H1 (cell line): Measurements from ENCODE around the gene PAPOLA. TPM values are rescaled to one million over a fixed set of nuclear protein-coding genes. Genes with fewer than 3 reads are reported as not detected.

Experiments used
- CTCF ChIA-PET: fragments of 300-600 bp; sonication (Branson Sonifier 250); formaldehyde crosslinking; loops from one replicate; lab custom pipeline; 2021; ENCODE audit not compliant: partially characterized antibody; lab: Charles Lee
- POLR2A ChIA-PET: fragments of 300-600 bp; sonication (Branson Sonifier 250); formaldehyde crosslinking; loops from one replicate; lab custom pipeline; 2021; ENCODE audit warnings: inconsistent platforms; ENCODE audit not compliant: partially characterized antibody; lab: Charles Lee
- DNase-seq, 2 experiments: peaks; one replicate each; pipeline versions ENCODE4 v3.0.0 to v3.0.0-alpha.2; 2010 to 2022; ENCODE audit warnings: low spot score in 2 of 2, low read depth in 1 of 2, mixed read lengths in 1 of 2
- FAIRE-seq: peaks from 2 replicates; lab custom pipeline; 2011; peaks lifted over from hg19 to GRCh38; lab: Jason Lieb, UNC
- H2AFZ ChIP-seq: 2 replicates; pipeline ENCODE4 v1.8.1; 2012; ENCODE audit warnings: low read length, inconsistent platforms
- H2AK5ac ChIP-seq: 2 replicates; pipeline ENCODE4 v1.6.1; 2013; ENCODE audit warnings: low read depth, low read length
- H2BK120ac ChIP-seq: replicated peaks from 2 replicates; pipeline ENCODE3; 2013; ENCODE audit warnings: low read depth, low read length, inconsistent platforms
- H2BK12ac ChIP-seq: 2 replicates; pipeline ENCODE4 v1.6.1; 2013; ENCODE audit warnings: low read depth, low read length
- H2BK15ac ChIP-seq: 2 replicates; pipeline ENCODE4 v1.6.1; 2013; ENCODE audit warnings: low read length
- H2BK20ac ChIP-seq: 2 replicates; pipeline ENCODE4 v1.6.1; 2013; ENCODE audit warnings: low read length
- H2BK5ac ChIP-seq: 2 replicates; pipeline ENCODE4 v1.6.1; 2013; ENCODE audit warnings: low read depth, low read length
- H3K14ac ChIP-seq: 2 replicates; pipeline ENCODE4 v1.6.1; 2013; ENCODE audit warnings: inconsistent platforms; ENCODE audit not compliant: insufficient read length
- H3K18ac ChIP-seq: 2 replicates; pipeline ENCODE4 v1.6.1; 2013; ENCODE audit warnings: low read length; ENCODE audit errors: extremely low read depth
- H3K23ac ChIP-seq: 2 replicates; pipeline ENCODE4 v1.6.1; 2013; ENCODE audit warnings: inconsistent platforms; ENCODE audit not compliant: insufficient read length
- H3K23me2 ChIP-seq: 2 replicates; pipeline ENCODE4 v1.6.1; 2013; ENCODE audit warnings: low read depth, low read length
- H3K27ac ChIP-seq: 2 replicates; pipeline ENCODE4 v1.6.1; 2011; ENCODE audit warnings: low read depth, low read length, inconsistent platforms
- H3K27me3 ChIP-seq, 4 experiments: replicated peaks in 1 of 4; 1 replicate in 1 of 4; 2 replicates in 3 of 4; pipeline versions ENCODE4 v1.6.1 to v1.8.1; 2011 to 2013; ENCODE audit warnings: low read length in 3 of 4, mild to moderate bottlenecking in 3 of 4, inconsistent platforms in 2 of 4, mixed read lengths in 2 of 4, moderate library complexity in 1 of 4; ENCODE audit not compliant: control insufficient read depth in 3 of 4, insufficient read depth in 3 of 4; ENCODE audit errors: extremely low read depth in 1 of 4
- H3K36me3 ChIP-seq, 4 experiments: 2 replicates each; pipeline versions ENCODE4 v1.6.1 to v1.8.1; 2011 to 2013; ENCODE audit warnings: mild to moderate bottlenecking in 4 of 4, low read length in 3 of 4, moderate library complexity in 2 of 4, control low read depth in 1 of 4, inconsistent platforms in 1 of 4; ENCODE audit not compliant: insufficient read depth in 4 of 4, control insufficient read depth in 2 of 4
- H3K4ac ChIP-seq: replicated peaks from 2 replicates; pipeline ENCODE3; 2013; ENCODE audit warnings: low read length, low read depth, mixed read lengths, inconsistent platforms; ENCODE audit not compliant: insufficient read length
- H3K4me1 ChIP-seq, 4 experiments: replicated peaks in 1 of 4; 1 replicate in 1 of 4; 2 replicates in 3 of 4; pipeline versions ENCODE4 v1.6.1 to v1.8.1; 2011 to 2013; ENCODE audit warnings: low read length in 3 of 4, inconsistent platforms in 2 of 4, mixed read lengths in 1 of 4; ENCODE audit not compliant: insufficient read depth in 4 of 4, control insufficient read depth in 3 of 4
- H3K4me2 ChIP-seq, 2 experiments: 2 replicates each; pipeline versions ENCODE4 v1.6.1 to v1.8.1; 2011 to 2013; ENCODE audit warnings: low read depth in 2 of 2, low read length in 2 of 2, control low read depth in 1 of 2, inconsistent platforms in 1 of 2, mild to moderate bottlenecking in 1 of 2; ENCODE audit not compliant: insufficient read depth in 1 of 2
- H3K4me3 ChIP-seq, 4 experiments: fragments of 200-600, 300-600 bp in 1 of 4; sonication (generic), shearing (Covaris generic), sonication (Bioruptor Twin) in 1 of 4; 2 replicates each; pipeline versions ENCODE4 v1.5.1 to v1.8.1; 2011 to 2016; ENCODE audit warnings: low read length in 4 of 4, low read depth in 3 of 4, control low read depth in 2 of 4, inconsistent platforms in 2 of 4, mild to moderate bottlenecking in 2 of 4, mixed read lengths in 1 of 4, moderate library complexity in 1 of 4; ENCODE audit not compliant: insufficient read depth in 2 of 4; ENCODE audit errors: extremely low read depth in 1 of 4
- H3K56ac ChIP-seq: replicated peaks from 2 replicates; pipeline ENCODE3; 2013; ENCODE audit warnings: low read depth, mild to moderate bottlenecking, mixed read lengths, low read length, inconsistent platforms; ENCODE audit not compliant: insufficient read length
- H3K79me1 ChIP-seq: 2 replicates; pipeline ENCODE4 v1.6.1; 2013; ENCODE audit warnings: low read depth, low read length, control low read depth
- H3K79me2 ChIP-seq, 2 experiments: 2 replicates each; pipeline versions ENCODE4 v1.6.1 to v1.8.1; 2012 to 2013; ENCODE audit warnings: low read length in 2 of 2, mild to moderate bottlenecking in 2 of 2, inconsistent platforms in 1 of 2; ENCODE audit not compliant: insufficient read depth in 2 of 2, control insufficient read depth in 1 of 2
- H3K9ac ChIP-seq, 4 experiments: replicated peaks in 1 of 4; 1 replicate in 1 of 4; 2 replicates in 3 of 4; pipeline versions ENCODE4 v1.6.1 to v1.8.1; 2011 to 2013; ENCODE audit warnings: low read depth in 3 of 4, low read length in 3 of 4, control low read depth in 2 of 4, mild to moderate bottlenecking in 2 of 4, moderate library complexity in 2 of 4, inconsistent platforms in 1 of 4; ENCODE audit errors: extremely low read depth in 1 of 4
- H3K9me3 ChIP-seq, 2 experiments: 2 replicates each; pipeline versions ENCODE4 v1.6.1 to v1.8.1; 2012 to 2013; ENCODE audit warnings: mild to moderate bottlenecking in 2 of 2, moderate library complexity in 2 of 2, control low read depth in 1 of 2, inconsistent platforms in 1 of 2, low read depth in 1 of 2, low read length in 1 of 2, mixed read lengths in 1 of 2; ENCODE audit not compliant: insufficient read depth in 2 of 2
- H4K20me1 ChIP-seq, 2 experiments: replicated peaks in 1 of 2; 2 replicates each; pipeline versions ENCODE3 to v1.8.1; 2011 to 2013; ENCODE audit warnings: inconsistent platforms in 2 of 2, low read length in 2 of 2, mild to moderate bottlenecking in 1 of 2; ENCODE audit not compliant: insufficient read depth in 2 of 2, control insufficient read depth in 1 of 2
- H4K5ac ChIP-seq: 2 replicates; pipeline ENCODE4 v1.6.1; 2013; ENCODE audit warnings: low read length, low read depth, mixed read lengths, inconsistent platforms; ENCODE audit not compliant: insufficient read length
- H4K8ac ChIP-seq: 2 replicates; pipeline ENCODE4 v1.8.0; 2013; ENCODE audit warnings: mild to moderate bottlenecking, moderate library complexity, low read length, inconsistent platforms; ENCODE audit not compliant: insufficient read depth; ENCODE audit errors: extremely low read depth
- H4K91ac ChIP-seq: replicated peaks from 2 replicates; pipeline ENCODE3; 2013; ENCODE audit warnings: low read length, mixed read lengths, inconsistent platforms; ENCODE audit not compliant: insufficient read length
- BCL11A ChIP-seq, 2 experiments: IDR thresholded peaks; one replicate each; pipeline ENCODE4 v1.6.1; 2011; ENCODE audit warnings: low read depth in 2 of 2, low read length in 2 of 2, mild to moderate bottlenecking in 2 of 2
- BRCA1 ChIP-seq: IDR thresholded peaks from 2 replicates; pipeline ENCODE4 v1.6.1; 2012; ENCODE audit warnings: low read depth, low read length, improper control_type of control experiment
- CHD2 ChIP-seq: IDR thresholded peaks from 2 replicates; pipeline ENCODE4 v1.6.1; 2012; ENCODE audit warnings: low read length, improper control_type of control experiment
- EZH2 ChIP-seq: fragments of 200-600 bp; sonication (generic); IDR thresholded peaks from 2 replicates; pipeline ENCODE4 v1.7.1; 2012; ENCODE audit warnings: low read depth, mild to moderate bottlenecking, moderate library complexity, low read length, inconsistent platforms; ENCODE audit not compliant: severe bottlenecking
- FOSL1 ChIP-seq: IDR thresholded peaks from 2 replicates; pipeline ENCODE4 v1.6.1; 2011; ENCODE audit warnings: mild to moderate bottlenecking, low read depth, low read length, moderate library complexity; ENCODE audit not compliant: insufficient read depth
- RBBP5 ChIP-seq: IDR thresholded peaks from 2 replicates; pipeline ENCODE4 v1.7.1; 2012; ENCODE audit warnings: low read depth, mild to moderate bottlenecking, inconsistent platforms, low read length, moderate library complexity, borderline replicate concordance
- SIRT6 ChIP-seq: IDR thresholded peaks from one replicate; pipeline ENCODE4 v1.7.1; 2012; ENCODE audit warnings: low read length, inconsistent platforms
- SP1 ChIP-seq: IDR thresholded peaks from 2 replicates; pipeline ENCODE4 v1.6.1; 2011; ENCODE audit warnings: low read depth, low read length
- SP2 ChIP-seq: IDR thresholded peaks from 2 replicates; pipeline ENCODE4 v1.6.1; 2012; ENCODE audit warnings: mild to moderate bottlenecking, low read length, inconsistent platforms
- SUZ12 ChIP-seq: fragments of 200-600 bp; sonication (generic); IDR thresholded peaks from 2 replicates; pipeline ENCODE4 v1.6.1; 2012; ENCODE audit warnings: mild to moderate bottlenecking, inconsistent platforms, low read length, moderate library complexity, mixed read lengths
- USF2 ChIP-seq: IDR thresholded peaks from 2 replicates; pipeline ENCODE4 v1.6.1; 2011; ENCODE audit warnings: low read length, improper control_type of control experiment
- WGBS, 2 experiments: shearing (Covaris generic) in 1 of 2; methylation state at CpG; one replicate each; pipeline versions ENCODE4 v1.1.6 to v1.1.7; 2013 to 2015; ENCODE audit warnings: low lambda C conversion rate in 2 of 2, mixed read lengths in 2 of 2, inconsistent platforms in 1 of 2, low coverage in 1 of 2, missing lambda C conversion rate in 1 of 2; ENCODE audit not compliant: insufficient replicate concordance in 2 of 2, insufficient coverage in 1 of 2, insufficient read length in 1 of 2; ENCODE audit errors: extremely low coverage in 1 of 2, missing lambda C conversion rate in 1 of 2; 5-methylcytosine and 5-hydroxymethylcytosine counted together
- polyA plus RNA-seq, 7 experiments: library from polyadenylated mRNA; depleted of rRNA in 3 of 7; stranded (reverse) in 5 of 7; unstranded in 2 of 7; fragments of >200 nt in 5 of 7; fragments of 200-250 nt in 2 of 7; gene quantifications; 1 replicate in 5 of 7; 2 replicates in 1 of 7; 4 replicates in 1 of 7; pipeline versions ENCODE4 v1.2.1 to v1.2.3, GENCODE V29; 2011 to 2013; ENCODE audit warnings: missing spikeins in 2 of 7, mixed read lengths in 2 of 7
- total RNA-seq: library from RNA; stranded (reverse); fragmentation: NEBNext Ultra II Directional; extraction: Animal tissue kit (Norgen Biotek cat#: 25700); gene quantifications from 2 replicates; pipeline ENCODE4 v1.2.1, GENCODE V29; 2021
- TF ChIP-seq, protein P1 (sequence below): IDR thresholded peaks from 2 replicates; pipeline ENCODE4 v1.6.1; 2011; ENCODE audit warnings: low read depth, mild to moderate bottlenecking, low read length; ENCODE audit not compliant: insufficient read depth

PAPOLA gene
- total and polyA plus RNA-seq, 2 of the 8 experiments (the other 6 are each of a cell fraction or from before 2014, with no cell fraction given): 163 to 239 TPM

DNA sequence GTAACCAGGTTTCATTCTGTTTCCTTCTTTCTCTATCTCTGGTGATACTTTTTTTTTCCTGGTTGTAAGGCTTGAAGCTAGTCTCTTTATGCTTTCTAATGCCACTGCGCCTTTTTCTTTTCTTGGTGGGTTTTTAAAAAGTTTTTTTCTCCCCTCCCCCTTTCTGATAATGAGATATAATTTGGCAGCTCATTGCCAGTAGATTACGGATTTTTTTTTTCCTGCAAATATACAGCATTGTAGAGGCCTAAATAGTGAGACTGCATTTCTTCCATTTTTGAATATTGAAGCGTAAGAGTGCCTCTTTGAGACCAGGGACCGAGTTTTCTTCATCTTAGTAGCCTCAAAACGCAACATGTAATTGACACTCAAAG is 1.1 kb downstream of the PAPOLA start:
- Histone ChIP-seq H3K4me1 (peaks cover 0 to 7% (median 2%) of the 10 kb centered on the region in 4 experiments; a peak in 3 of 7 replicates), H3K56ac (no peak overlapping the region), H3K9me3 (no peaks in the 10 kb centered on the region), H2AFZ (no peak overlapping the region), H3K79me2 (peaks cover 50 to 68% of the 10 kb centered on the region in 2 experiments), H3K27me3 (no peaks in the 10 kb centered on the region), H3K79me1 (peaks cover 7% of the 10 kb centered on the region; the same call in 1 of the 2 replicates), H3K9ac (peak overlapping the region in 3 of 4 experiments; percentile 87 to 99 (median 99); a peak in 6 of 7 replicates)
- DNase-seq: no peak
- 25% methylated on average over 5 of the region's 5 CpGs; no CpG with 5 or more reads in 1 of the 2 experiments for WGBS, 2 experiments
- TF ChIP-seq FOSL1 (no peak), SIRT6 (no peak), CHD2 (no peak), EZH2 (no peak), SP1 (no peak), RBBP5 (no peak), BCL11A (IDR thresholded peaks at IDR 0.05; ENCODE audit: low read depth in 2 of 2, low read length in 2 of 2) (no peak), BRCA1 (no peak), USF2 (no peak), SP2 (no peak), SUZ12 (no peak)
- TF ChIP-seq, protein P1, sequence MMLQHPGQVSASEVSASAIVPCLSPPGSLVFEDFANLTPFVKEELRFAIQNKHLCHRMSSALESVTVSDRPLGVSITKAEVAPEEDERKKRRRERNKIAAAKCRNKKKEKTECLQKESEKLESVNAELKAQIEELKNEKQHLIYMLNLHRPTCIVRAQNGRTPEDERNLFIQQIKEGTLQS: no peak
- TF ChIP-seq, all 59 proteins: peak for 0
- Histone ChIP-seq H4K20me1 (peaks cover 16 to 22% of the 10 kb centered on the region in 2 experiments), H3K4ac (no peak overlapping the region), H2BK120ac (no peak overlapping the region), H2AK5ac (no peak overlapping the region), H4K5ac (no peak overlapping the region), H4K91ac (no peak overlapping the region), H3K27ac (no peak overlapping the region), H3K23ac (no peak overlapping the region), H3K4me3 (peak overlapping the region; percentile 85 to 99 (median 94)), H3K4me2 (peak overlapping the region; percentile 94 to 95), H4K8ac (no peak overlapping the region), H2BK15ac (no peak overlapping the region), H3K18ac (no peak overlapping the region), H3K14ac (no peak overlapping the region), H3K23me2 (peaks cover 6% of the 10 kb centered on the region; the same call in 1 of the 2 replicates), H3K36me3 (no peaks in the 10 kb centered on the region), H2BK12ac (no peak overlapping the region), H2BK5ac (peak overlapping the region; percentile 92; the same call in 1 of the 2 replicates), H2BK20ac (no peak overlapping the region)
- FAIRE-seq: no peak
- ChIA-PET POLR2A (interaction anchor here (0.6 to 1.4 kb wide), 6 partner anchors 9 to 140 kb away, joined by 3 to 13 read pairs (median 4); partner anchors contain the start of genes ATG2B and GSKIP), CTCF (interaction anchor here (0.7 kb wide), 1 partner anchor 19 kb away, joined by 4 read pairs; no protein-coding TSS in a partner anchor)
